ENCODE data around the gene LSG1.

The LSG1 gene

GRCh38 chr3:194671900-194672808, at the start of gene LSG1:
Gene LSG1 (minus strand): TSS chr3:194672191. CDS start chr3:194672162, 29 bp downstream.
- Histone ChIP-seq H2AFZ (ENCODE audit: low read length, unreplicated experiment) (peak within 1 kb of the TSS; percentile 68), H3K27me3 (ENCODE audit: insufficient read depth, low read length) (no peaks in the 10 kb centered on the region), H3K27ac (ENCODE audit: low read depth, low read length) (peak within 1 kb of the TSS; percentile 89), H3K36me3 (ENCODE audit: insufficient read depth, low read length) (peaks cover 14% of the 10 kb centered on the region; the same call in 1 of the 2 replicates), H3K4me1 (ENCODE audit: control insufficient read depth, insufficient read depth, low read length, unreplicated experiment) (peaks cover 19% of the 10 kb centered on the region), H3K79me2 (ENCODE audit: control insufficient read depth, insufficient read depth, low read length, unreplicated experiment) (peaks cover 40% of the 10 kb centered on the region), H3K4me3 (ENCODE audit: low read depth, low read length) (peak within 1 kb of the TSS; percentile 94)

- H3K79me2 ChIP-seq (ENCODE audit: control insufficient read depth, insufficient read depth, low read length, unreplicated experiment), result no peaks in the 10 kb centered on the region
- H3K4me1 ChIP-seq (ENCODE audit: control insufficient read depth, insufficient read depth, low read length, unreplicated experiment), result no peaks in the 10 kb centered on the region
- H3K27ac ChIP-seq (ENCODE audit: low read depth, low read length), result no peak overlapping the region
- H3K4me3 ChIP-seq (ENCODE audit: low read depth, low read length), result no peak overlapping the region
- H2AFZ ChIP-seq (ENCODE audit: low read length, unreplicated experiment), result no peak overlapping the region
- H3K27me3 ChIP-seq (ENCODE audit: insufficient read depth, low read length), result peaks cover 41% of the 10 kb centered on the region
- H3K36me3 ChIP-seq (ENCODE audit: insufficient read depth, low read length), result no peaks in the 10 kb centered on the region
Observed at GRCh38 chr3:194720048-194720447, 48.1 kb upstream of the LSG1 start.

- Histone ChIP-seq H3K27me3 (ENCODE audit: insufficient read depth, low read length) (peaks cover 41% of the 10 kb centered on the region), H3K4me3 (ENCODE audit: low read depth, low read length) (no peak overlapping the region), H3K36me3 (ENCODE audit: insufficient read depth, low read length) (no peaks in the 10 kb centered on the region), H2AFZ (ENCODE audit: low read length, unreplicated experiment) (no peak overlapping the region), H3K27ac (ENCODE audit: low read depth, low read length) (no peak overlapping the region), H3K4me1 (ENCODE audit: control insufficient read depth, insufficient read depth, low read length, unreplicated experiment) (no peaks in the 10 kb centered on the region), H3K79me2 (ENCODE audit: control insufficient read depth, insufficient read depth, low read length, unreplicated experiment) (no peaks in the 10 kb centered on the region)
Observed at GRCh38 chr3:194718079-194718478, 46.1 kb upstream of the LSG1 start.

- Histone ChIP-seq H3K27me3 (ENCODE audit: insufficient read depth, low read length) (peaks cover 22% of the 10 kb centered on the region), H3K4me1 (ENCODE audit: control insufficient read depth, insufficient read depth, low read length, unreplicated experiment) (peaks cover 6% of the 10 kb centered on the region), H3K27ac (ENCODE audit: low read depth, low read length) (no peak overlapping the region), H3K36me3 (ENCODE audit: insufficient read depth, low read length) (no peaks in the 10 kb centered on the region), H3K79me2 (ENCODE audit: control insufficient read depth, insufficient read depth, low read length, unreplicated experiment) (no peaks in the 10 kb centered on the region), H3K4me3 (ENCODE audit: low read depth, low read length) (no peak overlapping the region), H2AFZ (ENCODE audit: low read length, unreplicated experiment) (no peak overlapping the region)
Observed at GRCh38 chr3:194715022-194715800, 43.2 kb upstream of the LSG1 start.

- Histone ChIP-seq H3K4me3 (ENCODE audit: low read depth, low read length) (no peak overlapping the region), H3K4me1 (ENCODE audit: control insufficient read depth, insufficient read depth, low read length, unreplicated experiment) (peaks cover 6% of the 10 kb centered on the region), H3K79me2 (ENCODE audit: control insufficient read depth, insufficient read depth, low read length, unreplicated experiment) (no peaks in the 10 kb centered on the region), H3K27ac (ENCODE audit: low read depth, low read length) (no peak overlapping the region), H3K27me3 (ENCODE audit: insufficient read depth, low read length) (peaks cover 16% of the 10 kb centered on the region; the same call in 1 of the 2 replicates), H2AFZ (ENCODE audit: low read length, unreplicated experiment) (no peak overlapping the region), H3K36me3 (ENCODE audit: insufficient read depth, low read length) (no peaks in the 10 kb centered on the region)
Observed at GRCh38 chr3:194714564-194714963, 42.6 kb upstream of the LSG1 start.

DNA sequence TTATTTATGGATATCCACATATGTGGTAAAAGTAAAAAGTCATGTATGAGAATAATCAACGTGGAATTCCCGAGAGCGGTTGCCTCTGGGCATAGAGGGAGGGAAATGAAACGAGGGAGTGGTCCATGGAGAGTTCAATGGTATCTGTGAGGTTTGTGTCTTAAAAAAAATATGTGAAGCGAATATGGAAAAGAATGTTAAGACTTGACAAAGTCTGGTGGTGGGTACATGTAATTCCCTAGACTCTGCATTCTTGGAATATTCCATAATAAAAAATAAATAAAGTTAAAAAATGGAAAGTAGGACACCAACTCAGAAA, 42.1 kb upstream of the LSG1 start:
- Histone ChIP-seq H3K36me3 (ENCODE audit: insufficient read depth, low read length) (no peaks in the 10 kb centered on the region), H3K4me1 (ENCODE audit: control insufficient read depth, insufficient read depth, low read length, unreplicated experiment) (peaks cover 6% of the 10 kb centered on the region), H3K79me2 (ENCODE audit: control insufficient read depth, insufficient read depth, low read length, unreplicated experiment) (no peaks in the 10 kb centered on the region), H3K27ac (ENCODE audit: low read depth, low read length) (no peak overlapping the region), H2AFZ (ENCODE audit: low read length, unreplicated experiment) (no peak overlapping the region), H3K27me3 (ENCODE audit: insufficient read depth, low read length) (peaks cover 11% of the 10 kb centered on the region; the same call in 1 of the 2 replicates), H3K4me3 (ENCODE audit: low read depth, low read length) (no peak overlapping the region)

- Histone ChIP-seq H3K4me3 (ENCODE audit: low read depth, low read length) (no peak overlapping the region), H3K4me1 (ENCODE audit: control insufficient read depth, insufficient read depth, low read length, unreplicated experiment) (peaks cover 6% of the 10 kb centered on the region), H3K27ac (ENCODE audit: low read depth, low read length) (no peak overlapping the region), H3K79me2 (ENCODE audit: control insufficient read depth, insufficient read depth, low read length, unreplicated experiment) (no peaks in the 10 kb centered on the region), H2AFZ (ENCODE audit: low read length, unreplicated experiment) (no peak overlapping the region), H3K36me3 (ENCODE audit: insufficient read depth, low read length) (no peaks in the 10 kb centered on the region), H3K27me3 (ENCODE audit: insufficient read depth, low read length) (0 out of 2 replicates have a peak, but pooled peaks cover 10% of the 10 kb centered on the region)
Observed at GRCh38 chr3:194713299-194714136, 41.5 kb upstream of the LSG1 start.

DNA sequence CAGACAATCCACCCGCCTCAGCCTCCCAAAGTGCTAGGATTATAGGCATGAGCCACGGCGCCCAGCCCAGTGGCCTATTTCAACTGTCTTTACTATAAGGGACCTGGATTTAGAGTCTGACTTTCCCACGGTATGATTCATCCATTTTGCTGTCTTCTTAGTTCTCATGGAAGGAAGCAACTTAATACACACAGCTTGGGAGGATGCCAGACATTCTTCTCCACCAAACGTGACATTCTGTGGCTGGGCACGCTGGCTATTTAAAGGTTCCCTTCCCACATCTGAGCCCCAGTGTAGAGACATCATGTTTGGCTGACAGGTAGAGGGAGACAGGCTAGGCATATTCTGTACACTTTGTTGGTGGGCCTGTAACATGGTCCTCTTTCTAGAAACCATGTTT, 39.9 kb upstream of the LSG1 start:
- Histone ChIP-seq H3K27ac (ENCODE audit: low read depth, low read length) (no peak overlapping the region), H2AFZ (ENCODE audit: low read length, unreplicated experiment) (no peak overlapping the region), H3K4me3 (ENCODE audit: low read depth, low read length) (no peak overlapping the region), H3K4me1 (ENCODE audit: control insufficient read depth, insufficient read depth, low read length, unreplicated experiment) (peaks cover 6% of the 10 kb centered on the region), H3K27me3 (ENCODE audit: insufficient read depth, low read length) (0 out of 2 replicates have a peak, but pooled peaks cover 6% of the 10 kb centered on the region), H3K79me2 (ENCODE audit: control insufficient read depth, insufficient read depth, low read length, unreplicated experiment) (no peaks in the 10 kb centered on the region), H3K36me3 (ENCODE audit: insufficient read depth, low read length) (no peaks in the 10 kb centered on the region)

GRCh38 chr3:194711286-194711685, 39.3 kb upstream of the LSG1 start:
- H3K4me3 ChIP-seq (ENCODE audit: low read depth, low read length), result no peak overlapping the region
- no peaks in the 10 kb centered on the region for H3K79me2 ChIP-seq (ENCODE audit: control insufficient read depth, insufficient read depth, low read length, unreplicated experiment)
- H3K27ac ChIP-seq (ENCODE audit: low read depth, low read length), result no peak overlapping the region
- H2AFZ ChIP-seq (ENCODE audit: low read length, unreplicated experiment), result no peak overlapping the region
- no peaks in the 10 kb centered on the region for H3K36me3 ChIP-seq (ENCODE audit: insufficient read depth, low read length)
- peaks cover 6% of the 10 kb centered on the region for H3K4me1 ChIP-seq (ENCODE audit: control insufficient read depth, insufficient read depth, low read length, unreplicated experiment)
- H3K27me3 ChIP-seq (ENCODE audit: insufficient read depth, low read length), result no peaks in the 10 kb centered on the region

DNA sequence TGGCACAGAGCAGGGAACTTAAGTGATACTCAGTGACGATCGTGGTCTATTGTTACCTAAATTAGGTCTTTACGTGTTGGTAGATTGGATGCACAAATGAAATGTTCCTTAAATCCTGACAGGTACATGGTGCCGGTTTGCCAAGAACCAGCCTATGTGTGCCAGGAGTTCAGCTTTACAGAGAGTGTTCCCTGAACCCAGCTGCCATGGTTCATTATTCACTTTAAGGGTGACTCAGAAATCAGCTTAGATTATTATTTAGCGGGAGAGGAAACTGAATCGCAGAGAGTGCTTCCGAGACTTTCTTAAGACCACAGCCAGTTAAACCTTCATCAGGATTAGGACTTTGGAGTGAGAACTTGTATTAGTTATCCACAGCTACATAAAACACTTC, 35.2 kb upstream of the LSG1 start:
- Histone ChIP-seq H3K4me1 (ENCODE audit: control insufficient read depth, insufficient read depth, low read length, unreplicated experiment) (peaks cover 6% of the 10 kb centered on the region), H3K36me3 (ENCODE audit: insufficient read depth, low read length) (no peaks in the 10 kb centered on the region), H3K27me3 (ENCODE audit: insufficient read depth, low read length) (peaks cover 6% of the 10 kb centered on the region; the same call in 1 of the 2 replicates), H3K27ac (ENCODE audit: low read depth, low read length) (no peak overlapping the region), H3K4me3 (ENCODE audit: low read depth, low read length) (no peak overlapping the region), H2AFZ (ENCODE audit: low read length, unreplicated experiment) (no peak overlapping the region), H3K79me2 (ENCODE audit: control insufficient read depth, insufficient read depth, low read length, unreplicated experiment) (no peaks in the 10 kb centered on the region)
